ENCODE data around the gene GAMT. TPM values are rescaled to one million over a fixed set of nuclear protein-coding genes. Genes with fewer than 3 reads are reported as not detected.

Gene GAMT
- total RNA-seq, 1 experiment from 2014 or later = 27.7 TPM

DNA sequence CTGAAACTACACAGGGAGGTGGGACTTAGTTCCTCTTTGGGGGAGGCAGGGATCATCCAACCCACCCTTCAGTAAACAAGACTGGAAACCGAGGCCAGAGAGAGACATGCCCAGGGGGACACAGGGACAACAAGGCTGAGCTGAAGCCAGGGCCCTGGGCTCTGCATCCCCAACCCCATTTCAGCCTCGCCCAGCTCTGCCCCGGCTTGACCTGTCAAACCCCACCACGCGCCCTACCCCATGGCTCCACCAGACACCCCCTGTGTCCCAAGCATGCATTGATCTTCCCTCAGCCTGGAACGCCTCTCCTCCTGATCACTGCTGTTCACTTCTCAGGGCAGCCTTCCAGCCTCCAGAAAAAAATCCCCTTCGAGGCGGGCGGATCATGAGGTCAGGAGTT is 46.6 kb upstream of the GAMT start (continued):
- TF ChIP-seq, protein P1, sequence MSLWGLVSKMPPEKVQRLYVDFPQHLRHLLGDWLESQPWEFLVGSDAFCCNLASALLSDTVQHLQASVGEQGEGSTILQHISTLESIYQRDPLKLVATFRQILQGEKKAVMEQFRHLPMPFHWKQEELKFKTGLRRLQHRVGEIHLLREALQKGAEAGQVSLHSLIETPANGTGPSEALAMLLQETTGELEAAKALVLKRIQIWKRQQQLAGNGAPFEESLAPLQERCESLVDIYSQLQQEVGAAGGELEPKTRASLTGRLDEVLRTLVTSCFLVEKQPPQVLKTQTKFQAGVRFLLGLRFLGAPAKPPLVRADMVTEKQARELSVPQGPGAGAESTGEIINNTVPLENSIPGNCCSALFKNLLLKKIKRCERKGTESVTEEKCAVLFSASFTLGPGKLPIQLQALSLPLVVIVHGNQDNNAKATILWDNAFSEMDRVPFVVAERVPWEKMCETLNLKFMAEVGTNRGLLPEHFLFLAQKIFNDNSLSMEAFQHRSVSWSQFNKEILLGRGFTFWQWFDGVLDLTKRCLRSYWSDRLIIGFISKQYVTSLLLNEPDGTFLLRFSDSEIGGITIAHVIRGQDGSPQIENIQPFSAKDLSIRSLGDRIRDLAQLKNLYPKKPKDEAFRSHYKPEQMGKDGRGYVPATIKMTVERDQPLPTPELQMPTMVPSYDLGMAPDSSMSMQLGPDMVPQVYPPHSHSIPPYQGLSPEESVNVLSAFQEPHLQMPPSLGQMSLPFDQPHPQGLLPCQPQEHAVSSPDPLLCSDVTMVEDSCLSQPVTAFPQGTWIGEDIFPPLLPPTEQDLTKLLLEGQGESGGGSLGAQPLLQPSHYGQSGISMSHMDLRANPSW (CRISPR knock-in tag; conservative IDR thresholded peaks at IDR 0.05; ENCODE audit: low read depth) = no peak
- TF ChIP-seq ESRRA (CRISPR knock-in tag; IDR thresholded peaks at IDR 0.05; ENCODE audit: borderline replicate concordance) (no peak), HMGA2 (CRISPR knock-in tag; IDR thresholded peaks at IDR 0.05) (no peak), MYBL2 (CRISPR knock-in tag; IDR thresholded peaks at IDR 0.05) (no peak), EMX1 (CRISPR knock-in tag; IDR thresholded peaks at IDR 0.05) (no peak)
- TF ChIP-seq, protein P2, sequence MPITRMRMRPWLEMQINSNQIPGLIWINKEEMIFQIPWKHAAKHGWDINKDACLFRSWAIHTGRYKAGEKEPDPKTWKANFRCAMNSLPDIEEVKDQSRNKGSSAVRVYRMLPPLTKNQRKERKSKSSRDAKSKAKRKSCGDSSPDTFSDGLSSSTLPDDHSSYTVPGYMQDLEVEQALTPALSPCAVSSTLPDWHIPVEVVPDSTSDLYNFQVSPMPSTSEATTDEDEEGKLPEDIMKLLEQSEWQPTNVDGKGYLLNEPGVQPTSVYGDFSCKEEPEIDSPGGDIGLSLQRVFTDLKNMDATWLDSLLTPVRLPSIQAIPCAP (CRISPR knock-in tag; IDR thresholded peaks at IDR 0.05) = no peak
- TF ChIP-seq, protein P3, sequence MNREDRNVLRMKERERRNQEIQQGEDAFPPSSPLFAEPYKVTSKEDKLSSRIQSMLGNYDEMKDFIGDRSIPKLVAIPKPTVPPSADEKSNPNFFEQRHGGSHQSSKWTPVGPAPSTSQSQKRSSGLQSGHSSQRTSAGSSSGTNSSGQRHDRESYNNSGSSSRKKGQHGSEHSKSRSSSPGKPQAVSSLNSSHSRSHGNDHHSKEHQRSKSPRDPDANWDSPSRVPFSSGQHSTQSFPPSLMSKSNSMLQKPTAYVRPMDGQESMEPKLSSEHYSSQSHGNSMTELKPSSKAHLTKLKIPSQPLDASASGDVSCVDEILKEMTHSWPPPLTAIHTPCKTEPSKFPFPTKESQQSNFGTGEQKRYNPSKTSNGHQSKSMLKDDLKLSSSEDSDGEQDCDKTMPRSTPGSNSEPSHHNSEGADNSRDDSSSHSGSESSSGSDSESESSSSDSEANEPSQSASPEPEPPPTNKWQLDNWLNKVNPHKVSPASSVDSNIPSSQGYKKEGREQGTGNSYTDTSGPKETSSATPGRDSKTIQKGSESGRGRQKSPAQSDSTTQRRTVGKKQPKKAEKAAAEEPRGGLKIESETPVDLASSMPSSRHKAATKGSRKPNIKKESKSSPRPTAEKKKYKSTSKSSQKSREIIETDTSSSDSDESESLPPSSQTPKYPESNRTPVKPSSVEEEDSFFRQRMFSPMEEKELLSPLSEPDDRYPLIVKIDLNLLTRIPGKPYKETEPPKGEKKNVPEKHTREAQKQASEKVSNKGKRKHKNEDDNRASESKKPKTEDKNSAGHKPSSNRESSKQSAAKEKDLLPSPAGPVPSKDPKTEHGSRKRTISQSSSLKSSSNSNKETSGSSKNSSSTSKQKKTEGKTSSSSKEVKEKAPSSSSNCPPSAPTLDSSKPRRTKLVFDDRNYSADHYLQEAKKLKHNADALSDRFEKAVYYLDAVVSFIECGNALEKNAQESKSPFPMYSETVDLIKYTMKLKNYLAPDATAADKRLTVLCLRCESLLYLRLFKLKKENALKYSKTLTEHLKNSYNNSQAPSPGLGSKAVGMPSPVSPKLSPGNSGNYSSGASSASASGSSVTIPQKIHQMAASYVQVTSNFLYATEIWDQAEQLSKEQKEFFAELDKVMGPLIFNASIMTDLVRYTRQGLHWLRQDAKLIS (CRISPR knock-in tag; IDR thresholded peaks at IDR 0.05; ENCODE audit: borderline replicate concordance) = no peak
- TF ChIP-seq, protein P4, sequence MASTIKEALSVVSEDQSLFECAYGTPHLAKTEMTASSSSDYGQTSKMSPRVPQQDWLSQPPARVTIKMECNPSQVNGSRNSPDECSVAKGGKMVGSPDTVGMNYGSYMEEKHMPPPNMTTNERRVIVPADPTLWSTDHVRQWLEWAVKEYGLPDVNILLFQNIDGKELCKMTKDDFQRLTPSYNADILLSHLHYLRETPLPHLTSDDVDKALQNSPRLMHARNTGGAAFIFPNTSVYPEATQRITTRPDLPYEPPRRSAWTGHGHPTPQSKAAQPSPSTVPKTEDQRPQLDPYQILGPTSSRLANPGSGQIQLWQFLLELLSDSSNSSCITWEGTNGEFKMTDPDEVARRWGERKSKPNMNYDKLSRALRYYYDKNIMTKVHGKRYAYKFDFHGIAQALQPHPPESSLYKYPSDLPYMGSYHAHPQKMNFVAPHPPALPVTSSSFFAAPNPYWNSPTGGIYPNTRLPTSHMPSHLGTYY (CRISPR knock-in tag; IDR thresholded peaks at IDR 0.05) = no peak

DNA sequence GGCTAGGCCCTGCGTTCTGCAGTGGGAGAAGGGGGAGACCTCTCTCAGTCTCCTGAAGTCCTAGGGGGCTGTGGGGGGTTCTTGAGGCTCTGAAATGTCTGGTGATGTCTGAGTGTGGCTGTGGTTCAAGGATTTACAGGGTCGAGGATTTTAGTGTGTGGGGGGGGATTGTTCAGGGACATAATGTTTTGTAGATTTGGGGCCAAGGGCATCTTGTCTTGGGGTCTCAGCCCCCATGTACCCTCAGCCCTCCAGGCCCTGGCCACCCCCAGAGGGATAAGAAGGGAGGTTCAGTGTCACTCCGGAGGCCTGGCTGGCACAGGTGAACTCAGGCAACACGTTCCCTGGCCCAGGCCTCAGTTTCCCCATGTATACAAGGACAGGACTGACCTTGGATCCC is 46.2 kb upstream of the GAMT start:
- Mint-ChIP-seq H3K9me3 (no peaks in the 10 kb centered on the region), H3K4me1 (peaks cover 8% of the 10 kb centered on the region; the same call in 1 of the 2 replicates), H3K27me3 (ENCODE audit: low read depth) (peaks cover 60% of the 10 kb centered on the region), H3K27ac (no peak overlapping the region), H3K4me3 (no peak overlapping the region), H3K36me3 (peaks cover 3% of the 10 kb centered on the region)
- ChIA-PET CTCF (interaction anchor here (1.3 kb wide), 2 partner anchors 11 to 18 kb away, joined by 3 to 9 read pairs; no protein-coding TSS in a partner anchor), POLR2A (no interaction called here)
- no peak for DNase-seq (ENCODE audit: low spot score)
- ATAC-seq = no peak
- no peak for TF ChIP-seq JAZF1 (CRISPR knock-in tag; IDR thresholded peaks at IDR 0.05)
- TF ChIP-seq, protein P5, sequence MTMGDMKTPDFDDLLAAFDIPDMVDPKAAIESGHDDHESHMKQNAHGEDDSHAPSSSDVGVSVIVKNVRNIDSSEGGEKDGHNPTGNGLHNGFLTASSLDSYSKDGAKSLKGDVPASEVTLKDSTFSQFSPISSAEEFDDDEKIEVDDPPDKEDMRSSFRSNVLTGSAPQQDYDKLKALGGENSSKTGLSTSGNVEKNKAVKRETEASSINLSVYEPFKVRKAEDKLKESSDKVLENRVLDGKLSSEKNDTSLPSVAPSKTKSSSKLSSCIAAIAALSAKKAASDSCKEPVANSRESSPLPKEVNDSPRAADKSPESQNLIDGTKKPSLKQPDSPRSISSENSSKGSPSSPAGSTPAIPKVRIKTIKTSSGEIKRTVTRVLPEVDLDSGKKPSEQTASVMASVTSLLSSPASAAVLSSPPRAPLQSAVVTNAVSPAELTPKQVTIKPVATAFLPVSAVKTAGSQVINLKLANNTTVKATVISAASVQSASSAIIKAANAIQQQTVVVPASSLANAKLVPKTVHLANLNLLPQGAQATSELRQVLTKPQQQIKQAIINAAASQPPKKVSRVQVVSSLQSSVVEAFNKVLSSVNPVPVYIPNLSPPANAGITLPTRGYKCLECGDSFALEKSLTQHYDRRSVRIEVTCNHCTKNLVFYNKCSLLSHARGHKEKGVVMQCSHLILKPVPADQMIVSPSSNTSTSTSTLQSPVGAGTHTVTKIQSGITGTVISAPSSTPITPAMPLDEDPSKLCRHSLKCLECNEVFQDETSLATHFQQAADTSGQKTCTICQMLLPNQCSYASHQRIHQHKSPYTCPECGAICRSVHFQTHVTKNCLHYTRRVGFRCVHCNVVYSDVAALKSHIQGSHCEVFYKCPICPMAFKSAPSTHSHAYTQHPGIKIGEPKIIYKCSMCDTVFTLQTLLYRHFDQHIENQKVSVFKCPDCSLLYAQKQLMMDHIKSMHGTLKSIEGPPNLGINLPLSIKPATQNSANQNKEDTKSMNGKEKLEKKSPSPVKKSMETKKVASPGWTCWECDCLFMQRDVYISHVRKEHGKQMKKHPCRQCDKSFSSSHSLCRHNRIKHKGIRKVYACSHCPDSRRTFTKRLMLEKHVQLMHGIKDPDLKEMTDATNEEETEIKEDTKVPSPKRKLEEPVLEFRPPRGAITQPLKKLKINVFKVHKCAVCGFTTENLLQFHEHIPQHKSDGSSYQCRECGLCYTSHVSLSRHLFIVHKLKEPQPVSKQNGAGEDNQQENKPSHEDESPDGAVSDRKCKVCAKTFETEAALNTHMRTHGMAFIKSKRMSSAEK (CRISPR knock-in tag; IDR thresholded peaks at IDR 0.05; ENCODE audit: borderline replicate concordance) = no peak
- TF ChIP-seq, protein P6, sequence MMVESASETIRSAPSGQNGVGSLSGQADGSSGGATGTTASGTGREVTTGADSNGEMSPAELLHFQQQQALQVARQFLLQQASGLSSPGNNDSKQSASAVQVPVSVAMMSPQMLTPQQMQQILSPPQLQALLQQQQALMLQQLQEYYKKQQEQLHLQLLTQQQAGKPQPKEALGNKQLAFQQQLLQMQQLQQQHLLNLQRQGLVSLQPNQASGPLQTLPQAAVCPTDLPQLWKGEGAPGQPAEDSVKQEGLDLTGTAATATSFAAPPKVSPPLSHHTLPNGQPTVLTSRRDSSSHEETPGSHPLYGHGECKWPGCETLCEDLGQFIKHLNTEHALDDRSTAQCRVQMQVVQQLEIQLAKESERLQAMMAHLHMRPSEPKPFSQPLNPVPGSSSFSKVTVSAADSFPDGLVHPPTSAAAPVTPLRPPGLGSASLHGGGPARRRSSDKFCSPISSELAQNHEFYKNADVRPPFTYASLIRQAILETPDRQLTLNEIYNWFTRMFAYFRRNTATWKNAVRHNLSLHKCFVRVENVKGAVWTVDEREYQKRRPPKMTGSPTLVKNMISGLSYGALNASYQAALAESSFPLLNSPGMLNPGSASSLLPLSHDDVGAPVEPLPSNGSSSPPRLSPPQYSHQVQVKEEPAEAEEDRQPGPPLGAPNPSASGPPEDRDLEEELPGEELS (CRISPR knock-in tag; IDR thresholded peaks at IDR 0.05) = no peak
- TF ChIP-seq ZNF263 (CRISPR knock-in tag; IDR thresholded peaks at IDR 0.05; ENCODE audit: low read depth) = no peak
- TF ChIP-seq NFE2L1 (CRISPR knock-in tag; IDR thresholded peaks at IDR 0.05) = no peak
- TF ChIP-seq, protein P7, sequence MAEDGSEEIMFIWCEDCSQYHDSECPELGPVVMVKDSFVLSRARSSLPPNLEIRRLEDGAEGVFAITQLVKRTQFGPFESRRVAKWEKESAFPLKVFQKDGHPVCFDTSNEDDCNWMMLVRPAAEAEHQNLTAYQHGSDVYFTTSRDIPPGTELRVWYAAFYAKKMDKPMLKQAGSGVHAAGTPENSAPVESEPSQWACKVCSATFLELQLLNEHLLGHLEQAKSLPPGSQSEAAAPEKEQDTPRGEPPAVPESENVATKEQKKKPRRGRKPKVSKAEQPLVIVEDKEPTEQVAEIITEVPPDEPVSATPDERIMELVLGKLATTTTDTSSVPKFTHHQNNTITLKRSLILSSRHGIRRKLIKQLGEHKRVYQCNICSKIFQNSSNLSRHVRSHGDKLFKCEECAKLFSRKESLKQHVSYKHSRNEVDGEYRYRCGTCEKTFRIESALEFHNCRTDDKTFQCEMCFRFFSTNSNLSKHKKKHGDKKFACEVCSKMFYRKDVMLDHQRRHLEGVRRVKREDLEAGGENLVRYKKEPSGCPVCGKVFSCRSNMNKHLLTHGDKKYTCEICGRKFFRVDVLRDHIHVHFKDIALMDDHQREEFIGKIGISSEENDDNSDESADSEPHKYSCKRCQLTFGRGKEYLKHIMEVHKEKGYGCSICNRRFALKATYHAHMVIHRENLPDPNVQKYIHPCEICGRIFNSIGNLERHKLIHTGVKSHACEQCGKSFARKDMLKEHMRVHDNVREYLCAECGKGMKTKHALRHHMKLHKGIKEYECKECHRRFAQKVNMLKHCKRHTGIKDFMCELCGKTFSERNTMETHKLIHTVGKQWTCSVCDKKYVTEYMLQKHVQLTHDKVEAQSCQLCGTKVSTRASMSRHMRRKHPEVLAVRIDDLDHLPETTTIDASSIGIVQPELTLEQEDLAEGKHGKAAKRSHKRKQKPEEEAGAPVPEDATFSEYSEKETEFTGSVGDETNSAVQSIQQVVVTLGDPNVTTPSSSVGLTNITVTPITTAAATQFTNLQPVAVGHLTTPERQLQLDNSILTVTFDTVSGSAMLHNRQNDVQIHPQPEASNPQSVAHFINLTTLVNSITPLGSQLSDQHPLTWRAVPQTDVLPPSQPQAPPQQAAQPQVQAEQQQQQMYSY (CRISPR knock-in tag; IDR thresholded peaks at IDR 0.05) = no peak
- no peak for TF ChIP-seq ETV6 (CRISPR knock-in tag; IDR thresholded peaks at IDR 0.05)
- no peak for TF ChIP-seq MYBL2 (CRISPR knock-in tag; IDR thresholded peaks at IDR 0.05)
- TF ChIP-seq ESRRA (CRISPR knock-in tag; IDR thresholded peaks at IDR 0.05; ENCODE audit: borderline replicate concordance) = no peak
